ENCODE measurements around the gene CEP104.

GRCh38 chr1:3898475-3898735 lies 41.4 kb upstream of the CEP104 start:
- no peak for TF ChIP-seq CTCF (IDR thresholded peaks at IDR 0.05)
- TF ChIP-seq POLR2A (IDR thresholded peaks at IDR 0.05): no peak
